GM19025 (cell line): ENCODE data around the gene COX7A2.

Experiments used
- ATAC-seq: cut with Tn5 transposase; IDR thresholded peaks from one replicate; pipeline ENCODE4 v1.9.1; 2021; ENCODE audit warnings: mild to moderate bottlenecking, low read depth, moderate library complexity; ENCODE audit not compliant: unreplicated experiment

Gene COX7A2

GRCh38 chr6:75268988-75269354 is 25.4 kb upstream of the COX7A2 start:
- no peak for ATAC-seq

GRCh38 chr6:75268121-75268987 is 24.8 kb upstream of the COX7A2 start:
- ATAC-seq, result no peak

GRCh38 chr6:75267461-75267860 is 23.9 kb upstream of the COX7A2 start:
- no peak for ATAC-seq

- ATAC-seq, result peak; percentile 72
These were observed 23.2 kb upstream of the COX7A2 start for GRCh38 chr6:75266716-75267291.

GRCh38 chr6:75263401-75263750 is 19.8 kb upstream of the COX7A2 start:
- ATAC-seq, result no peak

- no peak for ATAC-seq
These were observed 19.3 kb upstream of the COX7A2 start for GRCh38 chr6:75262716-75263400.

- no peak for ATAC-seq
These were observed 17.7 kb upstream of the COX7A2 start for GRCh38 chr6:75261299-75261698.

GRCh38 chr6:75257343-75258087 is 13.9 kb upstream of the COX7A2 start:
- ATAC-seq, result no peak

- ATAC-seq, result no peak
These were observed 7.0 kb upstream of the COX7A2 start for GRCh38 chr6:75250552-75250951.

GRCh38 chr6:75249837-75250236 is 6.2 kb upstream of the COX7A2 start:
- ATAC-seq, result no peak

- ATAC-seq, result no peak
These were observed 2.8 kb upstream of the COX7A2 start for GRCh38 chr6:75246386-75246785.

GRCh38 chr6:75244063-75244584 is 523 bp upstream of the COX7A2 start:
- ATAC-seq, result no peak

GRCh38 chr6:75236630-75237029 is 7.0 kb downstream of the COX7A2 start:
- ATAC-seq, result no peak

- ATAC-seq, result no peak
These were observed 8.3 kb downstream of the COX7A2 start for GRCh38 chr6:75235271-75235670.

- no peak for ATAC-seq
These were observed 9.3 kb downstream of the COX7A2 start for GRCh38 chr6:75234126-75234865.

GRCh38 chr6:75233092-75233615 is 10.4 kb downstream of the COX7A2 start:
- no peak for ATAC-seq

- no peak for ATAC-seq
These were observed 12.9 kb downstream of the COX7A2 start for GRCh38 chr6:75230484-75231325.

- no peak for ATAC-seq
These were observed 19.2 kb downstream of the COX7A2 start for GRCh38 chr6:75224303-75224926.
